Endodermal cell (in vitro differentiated cells): ENCODE data around the gene BLVRA. TPM values are rescaled to one million over a fixed set of nuclear protein-coding genes. Genes with fewer than 3 reads are reported as not detected.

Source experiments
- DNase-seq: peaks from one replicate; pipeline ENCODE4 v3.0.0-alpha.2; 2017
- H3K27ac ChIP-seq: 2 replicates; pipeline ENCODE4 v1.5.1; 2013; ENCODE audit warnings: mild to moderate bottlenecking, low read depth, low read length, moderate library complexity
- H3K27me3 ChIP-seq: 2 replicates; pipeline ENCODE4 v1.6.1; 2013; ENCODE audit warnings: mild to moderate bottlenecking, low read length, moderate library complexity; ENCODE audit not compliant: insufficient read depth, control insufficient read depth, poor library complexity, severe bottlenecking
- H3K36me3 ChIP-seq: 2 replicates; pipeline ENCODE4 v1.7.0; 2013; ENCODE audit warnings: mild to moderate bottlenecking, low read length, moderate library complexity; ENCODE audit not compliant: control insufficient read depth, insufficient read depth
- H3K4me1 ChIP-seq: one replicate; pipeline ENCODE4 v1.7.0; 2013; ENCODE audit warnings: low read length; ENCODE audit not compliant: control insufficient read depth, insufficient read depth
- H3K4me3 ChIP-seq: 2 replicates; pipeline ENCODE4 v1.5.1; 2013; ENCODE audit warnings: mild to moderate bottlenecking, low read length, moderate library complexity
- H3K9ac ChIP-seq: 2 replicates; pipeline ENCODE4 v1.6.1; 2013; ENCODE audit warnings: mild to moderate bottlenecking, low read length, moderate library complexity; ENCODE audit not compliant: poor library complexity, severe bottlenecking; ENCODE audit errors: extremely low read depth
- H3K9me3 ChIP-seq: 2 replicates; pipeline ENCODE4 v1.6.1; 2013; ENCODE audit warnings: mild to moderate bottlenecking, low read length, moderate library complexity; ENCODE audit not compliant: control insufficient read depth
- H3K27ac Mint-ChIP-seq: 2 replicates; pipeline ENCODE4 v1.8.0; 2020; ENCODE audit warnings: mixed read lengths
- H3K27me3 Mint-ChIP-seq: 2 replicates; pipeline ENCODE4 v1.8.0; 2021; ENCODE audit warnings: mild to moderate bottlenecking, mixed read lengths; ENCODE audit not compliant: insufficient read depth
- H3K36me3 Mint-ChIP-seq: 2 replicates; pipeline ENCODE4 v1.8.0; 2020; ENCODE audit warnings: low read depth, mixed read lengths
- H3K4me1 Mint-ChIP-seq: 2 replicates; pipeline ENCODE4 v1.8.0; 2020; ENCODE audit warnings: mixed read lengths
- H3K4me3 Mint-ChIP-seq: 2 replicates; pipeline ENCODE4 v1.8.0; 2020; ENCODE audit warnings: mild to moderate bottlenecking, moderate library complexity, mixed read lengths
- H3K9me3 Mint-ChIP-seq: 2 replicates; pipeline ENCODE4 v1.8.0; 2020; ENCODE audit warnings: mild to moderate bottlenecking, mixed read lengths
- WGBS, 2 experiments: methylation state at CpG; one replicate each; pipeline versions ENCODE4 v1.1.5 to v1.1.7; 2013; ENCODE audit warnings: missing lambda C conversion rate in 2 of 2, mixed read lengths in 1 of 2; ENCODE audit not compliant: insufficient coverage in 1 of 2, insufficient read length in 1 of 2; 5-methylcytosine and 5-hydroxymethylcytosine counted together
- total RNA-seq, 2 donors: library from RNA; stranded (reverse); fragmentation: NEBNext Ultra II Directional in 1 of 2; extraction: Animal tissue kit (Norgen Biotek cat#: 25700) in 1 of 2; gene quantifications; 2 replicates in 1 of 2; 3 replicates in 1 of 2; pipeline ENCODE4 v1.2.1, GENCODE V29; 2021
- TF ChIP-seq, protein P1 (sequence below): fragments of 200-600 bp; sonication (generic); conservative IDR thresholded peaks from 2 replicates; pipeline ENCODE4 v1.5.0; 2021; ENCODE audit warnings: antibody characterized with exemption, mild to moderate bottlenecking

BLVRA gene
- total RNA-seq, 2 donors from 2014 or later = 32.0 to 41.2 TPM

DNA sequence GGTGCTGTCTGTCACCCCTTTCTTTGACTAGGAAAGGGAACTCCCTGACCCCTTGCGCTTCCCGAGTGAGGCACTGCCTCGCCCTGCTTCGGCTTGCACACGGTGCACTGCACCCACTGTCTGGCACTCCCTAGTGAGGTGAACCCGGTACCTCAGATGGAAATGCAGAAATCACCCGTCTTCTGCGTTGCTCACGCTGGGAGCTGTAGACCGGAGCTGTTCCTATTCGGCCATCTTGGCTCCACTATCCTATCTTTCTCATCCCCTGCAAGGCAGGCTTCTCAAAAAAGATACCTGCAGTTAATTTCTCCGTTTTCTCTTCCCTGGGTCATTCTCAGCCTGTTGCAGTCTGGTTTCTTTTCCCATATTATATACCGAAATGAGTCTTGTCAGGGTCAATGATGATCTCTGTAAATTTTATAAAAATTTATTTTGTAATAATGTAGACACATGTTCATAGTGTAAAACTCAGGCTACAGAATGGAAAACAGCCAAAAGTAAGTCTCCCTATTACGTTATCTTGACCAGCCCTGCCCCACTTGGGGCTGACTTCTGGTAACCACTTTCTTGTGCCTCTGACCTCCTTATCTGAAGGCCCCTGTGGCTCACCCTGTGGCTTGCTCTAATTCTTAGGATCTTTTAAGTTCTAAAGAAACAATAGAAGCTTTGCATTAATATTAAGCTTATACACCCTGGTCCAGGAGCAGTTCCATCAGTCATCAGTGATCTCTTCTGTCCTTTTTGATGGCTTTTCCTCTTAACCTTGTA, 20.7 kb downstream of the BLVRA start:
- Histone ChIP-seq H3K9me3 (peaks cover 9% of the 10 kb centered on the region), H3K9ac (no peak overlapping the region), H3K4me3 (no peak overlapping the region), H3K27ac (no peak overlapping the region), H3K27me3 (no peaks in the 10 kb centered on the region), H3K36me3 (no peaks in the 10 kb centered on the region), H3K4me1 (no peaks in the 10 kb centered on the region)
- Mint-ChIP-seq H3K36me3 (peaks cover 29% of the 10 kb centered on the region), H3K9me3 (peaks cover 38% of the 10 kb centered on the region), H3K27me3 (no peaks in the 10 kb centered on the region), H3K4me1 (no peaks in the 10 kb centered on the region), H3K27ac (no peak overlapping the region), H3K4me3 (no peak overlapping the region)
- TF ChIP-seq, protein P1, sequence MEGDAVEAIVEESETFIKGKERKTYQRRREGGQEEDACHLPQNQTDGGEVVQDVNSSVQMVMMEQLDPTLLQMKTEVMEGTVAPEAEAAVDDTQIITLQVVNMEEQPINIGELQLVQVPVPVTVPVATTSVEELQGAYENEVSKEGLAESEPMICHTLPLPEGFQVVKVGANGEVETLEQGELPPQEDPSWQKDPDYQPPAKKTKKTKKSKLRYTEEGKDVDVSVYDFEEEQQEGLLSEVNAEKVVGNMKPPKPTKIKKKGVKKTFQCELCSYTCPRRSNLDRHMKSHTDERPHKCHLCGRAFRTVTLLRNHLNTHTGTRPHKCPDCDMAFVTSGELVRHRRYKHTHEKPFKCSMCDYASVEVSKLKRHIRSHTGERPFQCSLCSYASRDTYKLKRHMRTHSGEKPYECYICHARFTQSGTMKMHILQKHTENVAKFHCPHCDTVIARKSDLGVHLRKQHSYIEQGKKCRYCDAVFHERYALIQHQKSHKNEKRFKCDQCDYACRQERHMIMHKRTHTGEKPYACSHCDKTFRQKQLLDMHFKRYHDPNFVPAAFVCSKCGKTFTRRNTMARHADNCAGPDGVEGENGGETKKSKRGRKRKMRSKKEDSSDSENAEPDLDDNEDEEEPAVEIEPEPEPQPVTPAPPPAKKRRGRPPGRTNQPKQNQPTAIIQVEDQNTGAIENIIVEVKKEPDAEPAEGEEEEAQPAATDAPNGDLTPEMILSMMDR = no peak
- no peak for DNase-seq
- WGBS, 2 experiments = 95 to 98% methylated on average over 6 to 14 of the region's 14 CpGs

DNA sequence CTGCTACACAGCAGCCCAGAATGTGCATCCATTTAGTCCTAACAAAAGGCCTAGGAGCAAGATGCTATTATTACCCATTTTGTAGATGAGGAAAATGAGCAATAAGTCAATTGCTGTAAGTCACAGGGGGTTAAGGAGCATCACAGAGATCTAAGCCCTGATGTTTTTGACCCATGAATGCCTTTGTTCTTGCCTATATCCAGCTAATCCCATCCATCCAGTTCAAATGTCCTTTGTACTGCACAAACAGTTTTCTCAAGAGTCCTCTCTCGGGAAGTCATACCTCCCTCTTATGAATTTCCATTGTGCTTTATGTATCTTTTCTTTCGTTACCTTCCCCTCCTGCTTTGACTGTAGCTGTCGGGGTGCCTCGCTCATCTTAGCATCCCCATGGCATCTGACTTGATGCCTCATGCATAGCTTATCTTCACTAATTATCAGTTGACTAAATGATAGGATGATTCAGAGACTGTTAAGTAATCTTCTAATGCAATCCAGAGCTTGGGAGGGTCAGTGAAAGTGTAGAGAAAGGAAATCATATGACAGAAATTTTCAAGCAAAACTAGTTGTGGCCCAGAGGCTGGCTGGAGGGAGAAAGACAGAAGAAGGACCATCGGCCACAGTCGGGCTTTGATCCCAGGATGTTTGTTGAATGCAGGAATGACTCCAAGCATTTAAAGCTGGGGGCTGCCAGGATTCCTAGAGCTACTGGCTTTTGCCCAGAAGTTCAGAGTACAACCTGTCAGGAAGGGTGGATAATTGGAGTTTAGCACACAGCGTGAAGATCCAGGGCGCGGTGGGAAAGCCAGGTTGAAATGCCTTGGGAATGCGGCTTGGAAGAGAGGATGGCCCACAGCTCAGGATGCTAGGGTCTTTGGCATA, 23.5 kb downstream of the BLVRA start:
- Mint-ChIP-seq H3K27ac (no peak overlapping the region), H3K4me1 (no peaks in the 10 kb centered on the region), H3K27me3 (no peaks in the 10 kb centered on the region), H3K36me3 (peaks cover 25% of the 10 kb centered on the region), H3K4me3 (no peak overlapping the region), H3K9me3 (peaks cover 28% of the 10 kb centered on the region)
- WGBS, 2 experiments = 92 to 94% methylated on average over 10 of the region's 10 CpGs
- TF ChIP-seq, protein P1 = no peak
- peaks cover 9% of the 10 kb centered on the region for H3K9me3 ChIP-seq
- no peaks in the 10 kb centered on the region for H3K27me3 ChIP-seq
- no peak overlapping the region for H3K9ac ChIP-seq
- no peak overlapping the region for H3K4me3 ChIP-seq
- DNase-seq = no peak
- H3K4me1 ChIP-seq = no peaks in the 10 kb centered on the region
- H3K27ac ChIP-seq = no peak overlapping the region
- no peaks in the 10 kb centered on the region for H3K36me3 ChIP-seq

DNA sequence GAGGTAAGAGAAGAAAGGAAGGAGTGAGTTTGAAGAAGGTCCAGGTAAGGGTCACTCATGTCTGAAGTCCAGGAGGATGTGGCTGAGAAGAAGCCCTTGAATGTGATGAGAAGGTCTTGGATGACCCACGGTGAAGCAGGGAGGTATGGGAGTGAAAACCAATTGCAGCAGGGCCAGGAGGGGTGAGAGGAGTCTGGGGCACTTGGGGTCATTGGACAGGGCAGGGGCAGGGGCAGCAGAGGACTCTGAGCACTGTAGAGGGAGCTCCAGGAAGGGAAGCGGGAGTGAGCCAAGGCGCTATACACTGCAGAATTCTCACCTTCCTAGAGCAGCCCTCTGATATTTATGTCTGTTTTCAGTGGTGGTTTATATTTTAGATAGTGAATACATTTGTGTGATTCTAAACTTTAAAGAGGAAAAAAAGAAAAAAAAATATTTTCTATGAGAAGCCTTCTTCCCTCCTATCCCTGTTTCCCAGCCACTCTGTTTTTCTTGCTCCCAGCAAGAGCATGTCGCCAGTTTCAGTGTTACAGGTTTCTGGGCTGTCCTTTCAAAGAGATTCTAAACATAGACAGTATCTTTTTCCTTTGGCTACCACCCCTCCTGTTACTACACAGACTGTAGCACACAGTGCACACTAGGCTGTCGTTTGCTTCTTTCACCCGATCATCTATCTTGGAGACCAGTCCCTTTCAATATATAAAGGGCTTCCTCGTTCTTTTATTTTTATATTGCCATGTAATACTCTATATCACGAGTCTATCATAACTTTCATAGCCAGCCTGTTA, 24.5 kb downstream of the BLVRA start:
- H3K27me3 ChIP-seq = no peaks in the 10 kb centered on the region
- 95 to 100% methylated on average over 5 to 8 of the region's 8 CpGs for WGBS, 2 experiments
- H3K4me1 ChIP-seq = no peaks in the 10 kb centered on the region
- Mint-ChIP-seq H3K27me3 (no peaks in the 10 kb centered on the region), H3K36me3 (peaks cover 26% of the 10 kb centered on the region), H3K9me3 (peaks cover 21% of the 10 kb centered on the region), H3K27ac (no peak overlapping the region), H3K4me3 (no peak overlapping the region), H3K4me1 (no peaks in the 10 kb centered on the region)
- H3K4me3 ChIP-seq = no peak overlapping the region
- no peak for DNase-seq
- H3K9me3 ChIP-seq = peaks cover 9% of the 10 kb centered on the region
- no peak overlapping the region for H3K27ac ChIP-seq
- no peaks in the 10 kb centered on the region for H3K36me3 ChIP-seq
- TF ChIP-seq, protein P1 = no peak
- H3K9ac ChIP-seq = no peak overlapping the region
